Mesenchymal stem cell (in vitro differentiated cells and primary cell): ENCODE data around the gene DNASE1L3.

ENCODE experiments used
- DNase-seq: peaks from one replicate; pipeline ENCODE4 v3.0.0-alpha.2; 2013
- H2AFZ ChIP-seq: one replicate; pipeline ENCODE4 v1.6.1; 2013; ENCODE audit warnings: low read depth, mild to moderate bottlenecking, control low read depth, inconsistent platforms, low read length, moderate library complexity
- H2AK5ac ChIP-seq: 2 replicates; pipeline ENCODE4 v1.6.1; 2013; ENCODE audit warnings: low read length, moderate library complexity, mild to moderate bottlenecking, inconsistent platforms; ENCODE audit not compliant: severe bottlenecking
- H2BK120ac ChIP-seq: one replicate; pipeline ENCODE4 v1.6.1; 2013; ENCODE audit warnings: low read depth, mild to moderate bottlenecking, inconsistent platforms, low read length, moderate library complexity
- H2BK12ac ChIP-seq, 2 experiments: one replicate each; pipeline ENCODE4 v1.6.1; 2013; ENCODE audit warnings: inconsistent platforms in 2 of 2, low read length in 2 of 2, mild to moderate bottlenecking in 2 of 2, moderate library complexity in 2 of 2, control low read depth in 1 of 2
- H2BK15ac ChIP-seq: one replicate; pipeline ENCODE4 v1.6.1; 2013; ENCODE audit warnings: mild to moderate bottlenecking, low read depth, inconsistent platforms; ENCODE audit not compliant: poor library complexity, severe bottlenecking
- H2BK5ac ChIP-seq: 2 replicates; pipeline ENCODE4 v1.6.1; 2013; ENCODE audit warnings: low read depth, mild to moderate bottlenecking, low read length, control low read depth, inconsistent platforms; ENCODE audit not compliant: poor library complexity, severe bottlenecking
- H3K14ac ChIP-seq, 2 experiments: one replicate each; pipeline ENCODE4 v1.6.1; 2013; ENCODE audit warnings: inconsistent platforms in 2 of 2, low read length in 2 of 2, control low read depth in 1 of 2, mild to moderate bottlenecking in 1 of 2, moderate library complexity in 1 of 2
- H3K18ac ChIP-seq, 2 experiments: one replicate each; pipeline ENCODE4 v1.6.1; 2013; ENCODE audit warnings: inconsistent platforms in 2 of 2, low read length in 2 of 2, control low read depth in 1 of 2, low read depth in 1 of 2, mild to moderate bottlenecking in 1 of 2
- H3K23ac ChIP-seq, 2 experiments: one replicate each; pipeline ENCODE4 v1.6.1; 2013; ENCODE audit warnings: inconsistent platforms in 2 of 2, low read length in 2 of 2, mild to moderate bottlenecking in 2 of 2, moderate library complexity in 2 of 2, control low read depth in 1 of 2
- H3K27ac ChIP-seq: 2 replicates; pipeline ENCODE4 v1.5.1; 2013; ENCODE audit warnings: mild to moderate bottlenecking, moderate library complexity, low read length, control low read depth, inconsistent platforms; ENCODE audit not compliant: poor library complexity, severe bottlenecking
- H3K27me3 ChIP-seq, 2 experiments: 2 replicates each; pipeline versions ENCODE4 v1.6.1 to v1.7.0; 2013; ENCODE audit warnings: low read length in 2 of 2, mild to moderate bottlenecking in 2 of 2, moderate library complexity in 2 of 2, control low read depth in 1 of 2, inconsistent platforms in 1 of 2; ENCODE audit not compliant: control insufficient read depth in 1 of 2, insufficient read depth in 1 of 2
- H3K36me3 ChIP-seq, 2 experiments: 2 replicates each; pipeline versions ENCODE4 v1.6.1 to v1.7.0; 2013; ENCODE audit warnings: low read length in 2 of 2, control low read depth in 1 of 2, inconsistent platforms in 1 of 2, low read depth in 1 of 2, mild to moderate bottlenecking in 1 of 2; ENCODE audit not compliant: insufficient read depth in 2 of 2, control insufficient read depth in 1 of 2
- H3K4ac ChIP-seq, 2 experiments: one replicate each; pipeline ENCODE4 v1.6.1; 2013; ENCODE audit warnings: inconsistent platforms in 2 of 2, low read length in 2 of 2, mild to moderate bottlenecking in 2 of 2, moderate library complexity in 2 of 2, control low read depth in 1 of 2, low read depth in 1 of 2
- H3K4me1 ChIP-seq: 2 replicates; pipeline ENCODE4 v1.6.1; 2013; ENCODE audit warnings: low read depth, low read length, control low read depth; ENCODE audit not compliant: control insufficient read depth, insufficient read depth
- H3K4me2 ChIP-seq: 2 replicates; pipeline ENCODE4 v1.6.1; 2013; ENCODE audit warnings: low read length, mild to moderate bottlenecking, inconsistent platforms; ENCODE audit not compliant: poor library complexity, severe bottlenecking
- H3K4me3 ChIP-seq, 2 experiments: 2 replicates each; pipeline versions ENCODE4 v1.5.1 to v1.7.0; 2013; ENCODE audit warnings: low read length in 2 of 2, mild to moderate bottlenecking in 2 of 2, control low read depth in 1 of 2, low read depth in 1 of 2; ENCODE audit not compliant: insufficient read depth in 1 of 2
- H3K79me1 ChIP-seq: replicated peaks from 2 replicates; pipeline ENCODE4 v1.6.1; 2013; ENCODE audit warnings: mild to moderate bottlenecking, control low read depth, low read length, inconsistent platforms; ENCODE audit not compliant: poor library complexity, severe bottlenecking
- H3K9ac ChIP-seq: 2 replicates; pipeline ENCODE4 v1.7.0; 2013; ENCODE audit warnings: mild to moderate bottlenecking, low read length, moderate library complexity
- H3K9me3 ChIP-seq: 2 replicates; pipeline ENCODE4 v1.7.0; 2013; ENCODE audit warnings: mild to moderate bottlenecking, low read length; ENCODE audit not compliant: control insufficient read depth
- H4K8ac ChIP-seq: one replicate; pipeline ENCODE4 v1.6.1; 2013; ENCODE audit warnings: inconsistent platforms, mild to moderate bottlenecking, low read length, moderate library complexity
- H4K91ac ChIP-seq: one replicate; pipeline ENCODE4 v1.6.1; 2013; ENCODE audit warnings: mild to moderate bottlenecking, low read length, inconsistent platforms
- WGBS: methylation state at CpG from one replicate; pipeline ENCODE4 v1.1.7; 2013; ENCODE audit warnings: mixed read lengths; 5-methylcytosine and 5-hydroxymethylcytosine counted together

The DNASE1L3 gene

GRCh38 chr3:58180099-58180880 is 30.5 kb downstream of the DNASE1L3 start:
- Histone ChIP-seq H3K79me1 (no peaks in the 10 kb centered on the region), H2BK120ac (no peak overlapping the region), H4K8ac (no peak overlapping the region), H3K4me3 (no peak overlapping the region), H2BK5ac (no peak overlapping the region), H3K4me1 (peaks cover 16% of the 10 kb centered on the region), H3K27ac (no peak overlapping the region), H3K27me3 (peaks cover 5 to 18% of the 10 kb centered on the region in 2 experiments), H3K9me3 (no peaks in the 10 kb centered on the region), H2AK5ac (no peak overlapping the region), H3K18ac (no peak overlapping the region), H3K4me2 (no peak overlapping the region), H3K9ac (no peak overlapping the region), H2BK15ac (no peak overlapping the region), H3K36me3 (no peaks in the 10 kb centered on the region), H4K91ac (no peak overlapping the region), H3K14ac (no peak overlapping the region), H3K4ac (no peak overlapping the region), H3K23ac (no peak overlapping the region), H2AFZ (no peak overlapping the region), H2BK12ac (no peak overlapping the region)
- no peak for DNase-seq
- WGBS: 92% methylated on average over 12 of the region's 12 CpGs

GRCh38 chr3:58179235-58180098 is 31.3 kb downstream of the DNASE1L3 start:
- Histone ChIP-seq H2AK5ac (no peak overlapping the region), H3K14ac (no peak overlapping the region), H3K9ac (no peak overlapping the region), H3K36me3 (no peaks in the 10 kb centered on the region), H2BK5ac (no peak overlapping the region), H3K4me3 (no peak overlapping the region), H3K9me3 (no peaks in the 10 kb centered on the region), H3K23ac (peak overlapping the region in 1 of 2 experiments; percentile 17), H2BK12ac (no peak overlapping the region), H3K27ac (no peak overlapping the region), H3K27me3 (peaks cover 5 to 16% of the 10 kb centered on the region in 2 experiments), H3K79me1 (no peaks in the 10 kb centered on the region), H3K4me2 (no peak overlapping the region), H2BK120ac (no peak overlapping the region), H4K91ac (no peak overlapping the region), H2AFZ (no peak overlapping the region), H2BK15ac (no peak overlapping the region), H4K8ac (no peak overlapping the region), H3K4me1 (peaks cover 16% of the 10 kb centered on the region), H3K18ac (no peak overlapping the region), H3K4ac (no peak overlapping the region)
- 87% methylated on average over 13 of the region's 13 CpGs for WGBS
- no peak for DNase-seq

- Histone ChIP-seq H3K9ac (peak overlapping the region; percentile 79), H3K36me3 (peaks cover 0 to 6% of the 10 kb centered on the region in 2 experiments), H4K91ac (no peak overlapping the region), H3K14ac (no peak overlapping the region), H3K4me3 (peak overlapping the region in 1 of 2 experiments; percentile 78), H3K18ac (no peak overlapping the region), H4K8ac (peak overlapping the region; percentile 36), H3K4me1 (peaks cover 17% of the 10 kb centered on the region), H3K9me3 (no peaks in the 10 kb centered on the region), H2BK12ac (no peak overlapping the region), H2BK5ac (no peak overlapping the region), H3K4me2 (no peak overlapping the region), H2BK15ac (peak overlapping the region; percentile 44), H3K79me1 (no peaks in the 10 kb centered on the region), H3K27ac (no peak overlapping the region), H2BK120ac (no peak overlapping the region), H3K4ac (no peak overlapping the region), H2AFZ (no peak overlapping the region), H2AK5ac (no peak overlapping the region), H3K27me3 (peaks cover 5 to 8% of the 10 kb centered on the region in 2 experiments), H3K23ac (no peak overlapping the region)
- no peak for DNase-seq
- 81% methylated on average over 17 of the region's 17 CpGs for WGBS
Observed at GRCh38 chr3:58178528-58179234, 32.1 kb downstream of the DNASE1L3 start.
